ENCODE measurements around the gene FCER2.

DNA sequence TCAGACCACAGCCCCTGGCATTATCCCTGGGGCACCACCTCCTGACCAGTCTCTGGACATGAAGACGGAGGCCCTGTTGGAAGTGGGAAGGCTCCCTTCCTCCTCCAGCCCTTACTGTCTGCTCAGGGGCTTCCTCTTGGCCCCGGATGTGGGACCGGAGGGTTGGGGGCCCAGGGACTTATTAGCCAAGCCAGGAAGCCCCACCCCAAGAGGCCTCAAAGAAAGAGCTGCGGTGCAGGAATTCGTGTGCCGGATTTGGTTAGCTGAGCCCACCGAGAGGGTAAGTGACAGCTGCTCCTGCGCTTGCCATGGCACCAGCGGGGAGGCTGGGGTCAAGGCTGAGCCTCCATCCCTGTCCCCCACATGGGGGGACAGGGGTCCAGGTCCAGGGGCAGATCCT, 33.1 kb downstream of the FCER2 start, which contains the start of gene RETN:
- TF ChIP-seq, protein P1, sequence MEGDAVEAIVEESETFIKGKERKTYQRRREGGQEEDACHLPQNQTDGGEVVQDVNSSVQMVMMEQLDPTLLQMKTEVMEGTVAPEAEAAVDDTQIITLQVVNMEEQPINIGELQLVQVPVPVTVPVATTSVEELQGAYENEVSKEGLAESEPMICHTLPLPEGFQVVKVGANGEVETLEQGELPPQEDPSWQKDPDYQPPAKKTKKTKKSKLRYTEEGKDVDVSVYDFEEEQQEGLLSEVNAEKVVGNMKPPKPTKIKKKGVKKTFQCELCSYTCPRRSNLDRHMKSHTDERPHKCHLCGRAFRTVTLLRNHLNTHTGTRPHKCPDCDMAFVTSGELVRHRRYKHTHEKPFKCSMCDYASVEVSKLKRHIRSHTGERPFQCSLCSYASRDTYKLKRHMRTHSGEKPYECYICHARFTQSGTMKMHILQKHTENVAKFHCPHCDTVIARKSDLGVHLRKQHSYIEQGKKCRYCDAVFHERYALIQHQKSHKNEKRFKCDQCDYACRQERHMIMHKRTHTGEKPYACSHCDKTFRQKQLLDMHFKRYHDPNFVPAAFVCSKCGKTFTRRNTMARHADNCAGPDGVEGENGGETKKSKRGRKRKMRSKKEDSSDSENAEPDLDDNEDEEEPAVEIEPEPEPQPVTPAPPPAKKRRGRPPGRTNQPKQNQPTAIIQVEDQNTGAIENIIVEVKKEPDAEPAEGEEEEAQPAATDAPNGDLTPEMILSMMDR (IDR thresholded peaks at IDR 0.05), result no peak
- no peak for TF ChIP-seq POLR2A (IDR thresholded peaks at IDR 0.05)
